Vagina (tissue), 2 donors: ENCODE results near the gene KRT2.

Source experiments
- CTCF ChIP-seq, 3 experiments: fragments of 450-650 bp in 2 of 3; fragments of 200-600 bp in 1 of 3; sonication (generic) in 1 of 3; IDR thresholded peaks; one replicate each; pipeline ENCODE4 v1.5.1; 2017 to 2019; ENCODE audit warnings: antibody characterized with exemption in 3 of 3, mild to moderate bottlenecking in 2 of 3, moderate library complexity in 2 of 3
- POLR2A ChIP-seq, 2 donors: fragments of 450-650 bp; IDR thresholded peaks; one replicate each; pipeline ENCODE4 v1.6.1; 2017; ENCODE audit warnings: antibody characterized with exemption in 2 of 2, mild to moderate bottlenecking in 2 of 2, moderate library complexity in 2 of 2

- TF ChIP-seq CTCF (IDR thresholded peaks at IDR 0.05): no peak
- TF ChIP-seq POLR2A (IDR thresholded peaks at IDR 0.05): no peak
Observed at GRCh38 chr12:52701281-52701680, 49.3 kb upstream of the KRT2 start.
